Caco-2 (cell line): ENCODE results near the gene TTC38. TPM values are rescaled to one million over a fixed set of nuclear protein-coding genes. Genes with fewer than 3 reads are reported as not detected.

Source experiments
- BruUV-seq: library from RNA; stranded (reverse); fragments of 400-500 nt; replicated peaks from 2 replicates; lab custom pipeline; 2021; lab: Mats Ljungman, UMichigan
- CTCF ChIA-PET: fragments of 300-600 bp; sonication (Branson Sonifier 250); formaldehyde crosslinking; loops from one replicate; lab custom pipeline; 2022; ENCODE audit warnings: antibody characterized with exemption; lab: Charles Lee
- POLR2A ChIA-PET: fragments of 300-600 bp; sonication (Branson Sonifier 250); formaldehyde crosslinking; loops from one replicate; lab custom pipeline; 2022; ENCODE audit warnings: antibody characterized with exemption; lab: Charles Lee
- DNase-seq, 2 experiments: peaks; one replicate each; pipeline versions ENCODE4 v3.0.0 to v3.0.0-alpha.2; 2020 to 2022
- H3K27me3 ChIP-seq: replicated peaks from 2 replicates; pipeline ENCODE4 v1.6.0; 2011; ENCODE audit warnings: low read length; ENCODE audit not compliant: control insufficient read depth, insufficient read depth
- H3K36me3 ChIP-seq: 2 replicates; pipeline ENCODE4 v1.5.1; 2011; ENCODE audit warnings: low read length; ENCODE audit not compliant: control insufficient read depth, insufficient read depth
- H3K4me1 ChIP-seq: fragments of 250-450 bp; sonication (Bioruptor Pico); 2 replicates; pipeline ENCODE4 v1.5.1; 2020; ENCODE audit warnings: mild to moderate bottlenecking
- H3K4me3 ChIP-seq: 2 replicates; pipeline ENCODE4 v1.5.1; 2011; ENCODE audit warnings: low read depth, mild to moderate bottlenecking, control low read depth, low read length
- H3K9me3 ChIP-seq: fragments of 250-450 bp; sonication (Bioruptor Pico); 2 replicates; pipeline ENCODE4 v1.5.1; 2020; ENCODE audit warnings: mild to moderate bottlenecking, moderate library complexity
- H3K27ac Mint-ChIP-seq: one replicate; pipeline ENCODE4 v1.8.0; 2022; ENCODE audit warnings: mixed read lengths; ENCODE audit not compliant: unreplicated experiment
- H3K27me3 Mint-ChIP-seq: one replicate; pipeline ENCODE4 v1.8.0; 2022; ENCODE audit warnings: mixed read lengths; ENCODE audit not compliant: insufficient read depth, unreplicated experiment
- H3K36me3 Mint-ChIP-seq: one replicate; pipeline ENCODE4 v1.8.0; 2022; ENCODE audit warnings: mild to moderate bottlenecking, mixed read lengths; ENCODE audit not compliant: insufficient read depth, unreplicated experiment
- H3K4me1 Mint-ChIP-seq: one replicate; pipeline ENCODE4 v1.8.0; 2022; ENCODE audit warnings: low read depth, mixed read lengths; ENCODE audit not compliant: unreplicated experiment
- H3K4me3 Mint-ChIP-seq: one replicate; pipeline ENCODE4 v1.8.0; 2022; ENCODE audit warnings: mild to moderate bottlenecking, moderate library complexity, mixed read lengths; ENCODE audit not compliant: unreplicated experiment
- H3K9me3 Mint-ChIP-seq: one replicate; pipeline ENCODE4 v1.8.0; 2022; ENCODE audit warnings: mixed read lengths; ENCODE audit not compliant: unreplicated experiment
- CTCF ChIP-seq, 2 experiments: fragments of 200-600 bp in 1 of 2; IDR thresholded peaks; 1 replicate in 1 of 2; 2 replicates in 1 of 2; pipeline versions ENCODE4 v1.5.1 to v1.8.0; 2011 to 2022; ENCODE audit warnings: antibody characterized with exemption in 1 of 2, control low read depth in 1 of 2, inconsistent platforms in 1 of 2, low read depth in 1 of 2, low read length in 1 of 2, mild to moderate bottlenecking in 1 of 2, moderate library complexity in 1 of 2; ENCODE audit not compliant: insufficient read depth in 1 of 2, severe bottlenecking in 1 of 2, unreplicated experiment in 1 of 2
- intact Hi-C: fragments of 100-400 bp; cut with micrococcal nuclease; formaldehyde crosslinking; loops from one replicate; pipeline ENCODE4 v1.10.0; 2022; ENCODE audit not compliant: unreplicated experiment
- total RNA-seq: library from RNA; stranded (reverse); gene quantifications from 2 replicates; pipeline ENCODE4 v1.2.3, GENCODE V29; 2022

TTC38 gene
- total RNA-seq, 1 experiment from 2014 or later: 44.5 TPM

- H3K36me3 ChIP-seq: no peaks in the 10 kb centered on the region
- Mint-ChIP-seq H3K27me3 (no peaks in the 10 kb centered on the region), H3K27ac (no peak overlapping the region), H3K36me3 (peaks cover 6% of the 10 kb centered on the region), H3K4me3 (no peak overlapping the region), H3K9me3 (peaks cover 9% of the 10 kb centered on the region), H3K4me1 (no peaks in the 10 kb centered on the region)
- no peaks in the 10 kb centered on the region for H3K9me3 ChIP-seq
- H3K4me3 ChIP-seq: no peak overlapping the region
- H3K27me3 ChIP-seq: no peaks in the 10 kb centered on the region
- no peaks in the 10 kb centered on the region for H3K4me1 ChIP-seq
- ChIA-PET POLR2A (no interaction called here), CTCF (no interaction called here)
- intact Hi-C loops: no loop called here
- DNase-seq: no peak
- BruUV-seq: no TSS peak
- TF ChIP-seq CTCF (IDR thresholded peaks at IDR 0.05; ENCODE audit: insufficient read depth in 1 of 2, low read depth in 1 of 2, low read length in 1 of 2, severe bottlenecking in 1 of 2, unreplicated experiment in 1 of 2): no peak
These were observed 41.2 kb upstream of the TTC38 start for GRCh38 chr22:46226577-46226976.

- ChIA-PET POLR2A (no interaction called here), CTCF (no interaction called here)
- H3K4me1 Mint-ChIP-seq: no peaks in the 10 kb centered on the region
- no peaks in the 10 kb centered on the region for H3K9me3 ChIP-seq
- H3K4me3 ChIP-seq: no peak overlapping the region
- H3K36me3 ChIP-seq: no peaks in the 10 kb centered on the region
- no peak overlapping the region for H3K4me3 Mint-ChIP-seq
- intact Hi-C loops: no loop called here
- peaks cover 9% of the 10 kb centered on the region for H3K9me3 Mint-ChIP-seq
- no peak for DNase-seq
- H3K27me3 Mint-ChIP-seq: no peaks in the 10 kb centered on the region
- BruUV-seq: no TSS peak
- TF ChIP-seq CTCF (IDR thresholded peaks at IDR 0.05; ENCODE audit: insufficient read depth in 1 of 2, low read depth in 1 of 2, low read length in 1 of 2, severe bottlenecking in 1 of 2, unreplicated experiment in 1 of 2): no peak
- no peaks in the 10 kb centered on the region for H3K4me1 ChIP-seq
- H3K27me3 ChIP-seq: no peaks in the 10 kb centered on the region
- H3K27ac Mint-ChIP-seq: no peak overlapping the region
- peaks cover 6% of the 10 kb centered on the region for H3K36me3 Mint-ChIP-seq
These were observed 38.1 kb upstream of the TTC38 start for GRCh38 chr22:46229701-46230100.

DNA sequence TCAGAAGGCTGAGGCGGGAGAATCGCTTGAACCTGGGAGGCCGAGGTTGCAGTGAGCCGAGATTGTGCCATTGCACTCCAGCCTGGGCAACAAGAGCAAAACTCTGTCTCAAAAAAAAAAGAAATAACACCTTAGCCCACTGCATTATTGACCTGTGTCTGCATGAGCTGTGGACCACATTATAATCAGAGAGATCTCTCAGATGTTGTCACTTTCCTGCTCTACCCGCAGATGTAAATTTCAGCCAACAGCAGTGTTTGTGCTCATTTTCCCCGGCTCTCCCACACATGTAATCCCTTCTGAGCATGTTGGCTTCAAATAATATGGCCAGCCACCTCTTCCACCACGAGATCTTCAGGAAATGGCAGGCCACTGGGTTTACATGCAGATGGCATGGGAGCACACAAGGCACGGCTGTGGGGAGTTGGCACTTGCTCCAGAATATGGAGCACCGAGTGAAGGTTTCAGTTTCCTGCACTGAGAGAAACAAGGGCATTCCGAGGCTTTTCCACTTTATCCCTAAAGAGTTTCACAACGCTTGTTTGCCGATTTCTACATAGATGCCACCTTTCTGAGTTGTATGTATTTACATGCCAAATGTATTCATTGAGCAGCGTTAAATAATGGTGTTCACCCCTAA is 37.4 kb upstream of the TTC38 start:
- peaks cover 9% of the 10 kb centered on the region for H3K9me3 Mint-ChIP-seq
- no peaks in the 10 kb centered on the region for H3K4me1 Mint-ChIP-seq
- no peaks in the 10 kb centered on the region for H3K27me3 ChIP-seq
- no peak for TF ChIP-seq CTCF (IDR thresholded peaks at IDR 0.05; ENCODE audit: insufficient read depth in 1 of 2, low read depth in 1 of 2, low read length in 1 of 2, severe bottlenecking in 1 of 2, unreplicated experiment in 1 of 2)
- CTCF ChIA-PET: no interaction called here
- BruUV-seq: no TSS peak
- H3K27me3 Mint-ChIP-seq: no peaks in the 10 kb centered on the region
- H3K4me3 ChIP-seq: no peak overlapping the region
- H3K36me3 ChIP-seq: no peaks in the 10 kb centered on the region
- H3K27ac Mint-ChIP-seq: no peak overlapping the region
- H3K4me1 ChIP-seq: no peaks in the 10 kb centered on the region
- no peak for DNase-seq
- no peak overlapping the region for H3K4me3 Mint-ChIP-seq
- peaks cover 6% of the 10 kb centered on the region for H3K36me3 Mint-ChIP-seq
- intact Hi-C loops: no loop called here
- POLR2A ChIA-PET: no interaction called here
- no peaks in the 10 kb centered on the region for H3K9me3 ChIP-seq
